ENCODE data around the gene P2RY2.
A peak's percentile ranks its signal among the peaks of the same experiment; 100 is the strongest.

P2RY2 gene

GRCh38 chr11:73177778-73178539 lies 40.1 kb upstream of the P2RY2 start:
- Histone ChIP-seq H3K36me3 (replicated peaks in 1 of 2; ENCODE audit: control insufficient read depth in 2 of 2, insufficient read depth in 2 of 2, low read length in 2 of 2) (no peaks in the 10 kb centered on the region), H2AK5ac (ENCODE audit: low read depth, low read length) (peak overlapping the region; percentile 58), H3K9me3 (replicated peaks in 1 of 2; ENCODE audit: control insufficient read depth in 2 of 2, insufficient read depth in 1 of 2, low read depth in 1 of 2, low read length in 2 of 2) (no peaks in the 10 kb centered on the region), H3K4ac (ENCODE audit: low read length) (no peak overlapping the region), H4K8ac (ENCODE audit: low read depth, low read length) (no peak overlapping the region), H2BK5ac (ENCODE audit: low read length) (no peak overlapping the region), H3K4me3 (ENCODE audit: low read length in 2 of 2) (no peak overlapping the region), H3K18ac (ENCODE audit: low read length) (no peak overlapping the region), H4K91ac (ENCODE audit: low read depth, low read length, poor library complexity) (no peak overlapping the region), H2BK12ac (ENCODE audit: low read length) (no peak overlapping the region), H3K4me1 (ENCODE audit: control insufficient read depth in 2 of 2, insufficient read depth in 1 of 2, low read depth in 1 of 2, low read length in 2 of 2) (peaks cover 0 to 1% of the 10 kb centered on the region in 2 donors), H3K14ac (ENCODE audit: low read length) (no peak overlapping the region), H3K27me3 (ENCODE audit: control insufficient read depth in 3 of 3, insufficient read depth in 3 of 3, low read depth in 1 of 3, low read length in 3 of 3) (peaks cover 0 to 22% (median 0%) of the 10 kb centered on the region in 3 experiments), H2BK120ac (ENCODE audit: low read depth, low read length) (no peak overlapping the region), H2AFZ (ENCODE audit: low read length) (no peak overlapping the region), H3K27ac (replicated peaks; ENCODE audit: low read length) (no peak overlapping the region), H2BK15ac (ENCODE audit: low read length) (peak overlapping the region; percentile 80), H3K79me1 (ENCODE audit: low read depth, low read length) (no peaks in the 10 kb centered on the region), H3K23ac (ENCODE audit: low read depth, low read length, poor library complexity) (peak overlapping the region; percentile 17), H3K9ac (ENCODE audit: low read depth, low read length, poor library complexity) (no peak overlapping the region), H3K4me2 (ENCODE audit: insufficient read depth, low read length, poor library complexity, severe bottlenecking) (no peak overlapping the region)
- no CpG with 5 or more reads among the region's 15 CpGs for WGBS, 2 donors (ENCODE audit: extremely low coverage in 2 of 2, insufficient read length in 2 of 2, insufficient replicate concordance in 1 of 2)
- peak; percentile 56 for DNase-seq (ENCODE audit: low spot score)

- DNase-seq (ENCODE audit: low spot score): no peak
- Histone ChIP-seq H3K18ac (ENCODE audit: low read length) (no peak overlapping the region), H4K91ac (ENCODE audit: low read depth, low read length, poor library complexity) (no peak overlapping the region)
These were observed 39.4 kb upstream of the P2RY2 start for GRCh38 chr11:73178681-73179080.

GRCh38 chr11:73182824-73183321 lies 35.2 kb upstream of the P2RY2 start:
- no peak overlapping the region for H2BK5ac ChIP-seq (ENCODE audit: low read length)
- H3K18ac ChIP-seq (ENCODE audit: low read length): no peak overlapping the region
- H4K8ac ChIP-seq (ENCODE audit: low read depth, low read length): no peak overlapping the region
- H3K4me1 ChIP-seq (ENCODE audit: control insufficient read depth in 2 of 2, insufficient read depth in 1 of 2, low read depth in 1 of 2, low read length in 2 of 2): peaks cover 3 to 8% of the 10 kb centered on the region in 2 donors
- H2BK120ac ChIP-seq (ENCODE audit: low read depth, low read length): no peak overlapping the region
- no peaks in the 10 kb centered on the region for H3K9me3 ChIP-seq (replicated peaks in 1 of 2; ENCODE audit: control insufficient read depth in 2 of 2, insufficient read depth in 1 of 2, low read depth in 1 of 2, low read length in 2 of 2)
- no peak overlapping the region for H3K4me2 ChIP-seq (ENCODE audit: insufficient read depth, low read length, poor library complexity, severe bottlenecking)
- no peaks in the 10 kb centered on the region for H3K79me1 ChIP-seq (ENCODE audit: low read depth, low read length)
- H2BK15ac ChIP-seq (ENCODE audit: low read length): no peak overlapping the region
- no peak overlapping the region for H2AK5ac ChIP-seq (ENCODE audit: low read depth, low read length)
- no peak overlapping the region for H3K4me3 ChIP-seq (ENCODE audit: low read length in 2 of 2)
- H3K27me3 ChIP-seq (ENCODE audit: control insufficient read depth in 3 of 3, insufficient read depth in 3 of 3, low read depth in 1 of 3, low read length in 3 of 3): peaks cover 0 to 18% (median 0%) of the 10 kb centered on the region in 3 experiments
- no peak overlapping the region for H3K27ac ChIP-seq (replicated peaks; ENCODE audit: low read length)
- H3K23ac ChIP-seq (ENCODE audit: low read depth, low read length, poor library complexity): no peak overlapping the region
- no peaks in the 10 kb centered on the region for H3K36me3 ChIP-seq (replicated peaks in 1 of 2; ENCODE audit: control insufficient read depth in 2 of 2, insufficient read depth in 2 of 2, low read length in 2 of 2)
- H2BK12ac ChIP-seq (ENCODE audit: low read length): no peak overlapping the region
- no CpG with 5 or more reads among the region's 3 CpGs for whole genome bisulfite sequencing, 2 donors (ENCODE audit: extremely low coverage in 2 of 2, insufficient read length in 2 of 2, insufficient replicate concordance in 1 of 2)
- DNase-seq (ENCODE audit: low spot score): no peak
- H3K9ac ChIP-seq (ENCODE audit: low read depth, low read length, poor library complexity): no peak overlapping the region
- H3K4ac ChIP-seq (ENCODE audit: low read length): no peak overlapping the region
- H2AFZ ChIP-seq (ENCODE audit: low read length): no peak overlapping the region
- no peak overlapping the region for H3K14ac ChIP-seq (ENCODE audit: low read length)
- H4K91ac ChIP-seq (ENCODE audit: low read depth, low read length, poor library complexity): no peak overlapping the region

More at GRCh38 chr11:73178681-73179080, 39.4 kb upstream of the P2RY2 start:
- Histone ChIP-seq H3K4me1 (ENCODE audit: control insufficient read depth in 2 of 2, insufficient read depth in 1 of 2, low read depth in 1 of 2, low read length in 2 of 2) (peaks cover 0 to 1% of the 10 kb centered on the region in 2 donors), H3K4me3 (ENCODE audit: low read length in 2 of 2) (no peak overlapping the region), H2BK15ac (ENCODE audit: low read length) (no peak overlapping the region), H3K27me3 (ENCODE audit: control insufficient read depth in 3 of 3, insufficient read depth in 3 of 3, low read depth in 1 of 3, low read length in 3 of 3) (peaks cover 0 to 23% (median 0%) of the 10 kb centered on the region in 3 experiments), H2BK120ac (ENCODE audit: low read depth, low read length) (no peak overlapping the region), H3K27ac (replicated peaks; ENCODE audit: low read length) (no peak overlapping the region), H2AFZ (ENCODE audit: low read length) (no peak overlapping the region), H2BK5ac (ENCODE audit: low read length) (no peak overlapping the region), H3K9ac (ENCODE audit: low read depth, low read length, poor library complexity) (no peak overlapping the region), H3K23ac (ENCODE audit: low read depth, low read length, poor library complexity) (no peak overlapping the region), H3K4me2 (ENCODE audit: insufficient read depth, low read length, poor library complexity, severe bottlenecking) (no peak overlapping the region), H3K14ac (ENCODE audit: low read length) (no peak overlapping the region), H3K9me3 (replicated peaks in 1 of 2; ENCODE audit: control insufficient read depth in 2 of 2, insufficient read depth in 1 of 2, low read depth in 1 of 2, low read length in 2 of 2) (no peaks in the 10 kb centered on the region), H3K4ac (ENCODE audit: low read length) (no peak overlapping the region), H4K8ac (ENCODE audit: low read depth, low read length) (no peak overlapping the region), H2AK5ac (ENCODE audit: low read depth, low read length) (peak overlapping the region; percentile 16), H3K79me1 (ENCODE audit: low read depth, low read length) (no peaks in the 10 kb centered on the region), H2BK12ac (ENCODE audit: low read length) (no peak overlapping the region), H3K36me3 (replicated peaks in 1 of 2; ENCODE audit: control insufficient read depth in 2 of 2, insufficient read depth in 2 of 2, low read length in 2 of 2) (no peaks in the 10 kb centered on the region)
- WGBS, 2 donors (ENCODE audit: extremely low coverage in 2 of 2, insufficient read length in 2 of 2, insufficient replicate concordance in 1 of 2): no CpG with 5 or more reads among the region's 4 CpGs

- peak overlapping the region; percentile 65 for H2BK12ac ChIP-seq (ENCODE audit: low read length)
- no CpG with 5 or more reads among the region's 18 CpGs for WGBS, 2 donors (ENCODE audit: extremely low coverage in 2 of 2, insufficient read length in 2 of 2, insufficient replicate concordance in 1 of 2)
These were observed 33.0 kb upstream of the P2RY2 start for GRCh38 chr11:73184953-73185671.

More at GRCh38 chr11:73184953-73185671, 33.0 kb upstream of the P2RY2 start:
- H3K18ac ChIP-seq (ENCODE audit: low read length): peak overlapping the region; percentile 79
- H3K23ac ChIP-seq (ENCODE audit: low read depth, low read length, poor library complexity): no peak overlapping the region
- H3K9ac ChIP-seq (ENCODE audit: low read depth, low read length, poor library complexity): no peak overlapping the region
- DNase-seq (ENCODE audit: low spot score): peak; percentile 41
- H4K91ac ChIP-seq (ENCODE audit: low read depth, low read length, poor library complexity): no peak overlapping the region
- no peak overlapping the region for H3K4me3 ChIP-seq (ENCODE audit: low read length in 2 of 2)
- peak overlapping the region; percentile 46 for H3K4ac ChIP-seq (ENCODE audit: low read length)
- no peaks in the 10 kb centered on the region for H3K36me3 ChIP-seq (replicated peaks in 1 of 2; ENCODE audit: control insufficient read depth in 2 of 2, insufficient read depth in 2 of 2, low read length in 2 of 2)
- peak overlapping the region; percentile 53 for H2AFZ ChIP-seq (ENCODE audit: low read length)
- peaks cover 3 to 9% of the 10 kb centered on the region in 2 donors for H3K4me1 ChIP-seq (ENCODE audit: control insufficient read depth in 2 of 2, insufficient read depth in 1 of 2, low read depth in 1 of 2, low read length in 2 of 2)
- H3K14ac ChIP-seq (ENCODE audit: low read length): no peak overlapping the region
- H2AK5ac ChIP-seq (ENCODE audit: low read depth, low read length): peak overlapping the region; percentile 67
- peak overlapping the region; percentile 71 for H2BK5ac ChIP-seq (ENCODE audit: low read length)
- no peak overlapping the region for H4K8ac ChIP-seq (ENCODE audit: low read depth, low read length)
- H3K79me1 ChIP-seq (ENCODE audit: low read depth, low read length): no peaks in the 10 kb centered on the region
- no peaks in the 10 kb centered on the region for H3K9me3 ChIP-seq (replicated peaks in 1 of 2; ENCODE audit: control insufficient read depth in 2 of 2, insufficient read depth in 1 of 2, low read depth in 1 of 2, low read length in 2 of 2)
- H3K27me3 ChIP-seq (ENCODE audit: control insufficient read depth in 3 of 3, insufficient read depth in 3 of 3, low read depth in 1 of 3, low read length in 3 of 3): peaks cover 0 to 21% (median 0%) of the 10 kb centered on the region in 3 experiments
- H2BK15ac ChIP-seq (ENCODE audit: low read length): peak overlapping the region; percentile 88
- no peak overlapping the region for H2BK120ac ChIP-seq (ENCODE audit: low read depth, low read length)
- no peak overlapping the region for H3K4me2 ChIP-seq (ENCODE audit: insufficient read depth, low read length, poor library complexity, severe bottlenecking)
- H3K27ac ChIP-seq (replicated peaks; ENCODE audit: low read length): no peak overlapping the region
